ENCODE results near the gene REST. TPM values are rescaled to one million over a fixed set of nuclear protein-coding genes. Genes with fewer than 3 reads are reported as not detected.
"Not testable (repeated sequence)": the region's sequence is repeated elsewhere in the genome, so short reads cannot be mapped to it uniquely, and the experiment has no call there.

The REST gene
- polyA plus RNA-seq, 1 of the 3 experiments (the other 2 are of a cell fraction): 6.0 TPM

DNA sequence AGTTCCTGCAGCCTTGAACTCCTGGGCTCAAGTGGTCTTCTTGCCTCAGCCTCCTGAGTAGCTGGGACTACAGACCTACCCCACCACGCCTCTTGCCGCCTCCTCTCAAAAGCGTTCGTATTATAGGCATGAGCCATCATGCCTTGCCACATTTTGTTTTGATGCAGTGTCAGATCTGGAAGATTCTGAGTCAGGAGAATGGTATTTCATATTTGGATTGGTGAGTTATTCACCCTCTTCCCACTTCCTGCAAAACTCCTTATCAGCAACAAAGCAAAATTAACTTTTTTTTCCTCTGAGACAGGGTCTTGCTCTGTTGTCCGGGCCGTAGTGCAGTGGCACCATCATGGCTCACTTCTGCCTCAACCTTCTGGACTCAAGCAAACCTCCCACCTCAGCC lies 29.6 kb downstream of the REST start:
- no peak for DNase-seq
- H3K4me1 ChIP-seq (ENCODE audit: control insufficient read depth in 1 of 2, insufficient read depth in 2 of 2, low read depth in 1 of 2, low read length in 1 of 2): no peaks in the 10 kb centered on the region
- H3K27me3 ChIP-seq (ENCODE audit: insufficient read depth): no peaks in the 10 kb centered on the region
- ChIA-PET POLR2A (no interaction called here), CTCF (no interaction called here)
- peak; percentile 63; the same call in 1 of the 2 replicates for TF ChIP-seq FOSL2 (IDR thresholded peaks at IDR 0.05; ENCODE audit: borderline replicate concordance, low read depth)
- peak; percentile 63; the same call in 1 of the 2 replicates for TF ChIP-seq MAX (IDR thresholded peaks at IDR 0.05; ENCODE audit: low read depth)
- no peak for TF ChIP-seq USF1 (IDR thresholded peaks at IDR 0.05; ENCODE audit: borderline replicate concordance, low read depth)
- TF ChIP-seq PBX3 (IDR thresholded peaks at IDR 0.05): peak; percentile 35; the same call in 1 of the 2 replicates
- TF ChIP-seq POLR2AphosphoS5 (IDR thresholded peaks at IDR 0.05; ENCODE audit: low read depth, low read length): no peak
- peak; percentile 55; the same call in 1 of the 2 replicates for TF ChIP-seq JUND (IDR thresholded peaks at IDR 0.05)
- peak overlapping the region in 1 of 2 experiments; percentile 22; a peak in 2 of 4 replicates for H3K27ac ChIP-seq (ENCODE audit: low read depth in 2 of 2, low read length in 1 of 2)
- H3K9ac ChIP-seq: no peak overlapping the region
- peaks cover 19% of the 10 kb centered on the region for H4K20me1 ChIP-seq (ENCODE audit: insufficient read depth)
- H2AFZ ChIP-seq (ENCODE audit: low read depth): no peak overlapping the region
- no peaks in the 10 kb centered on the region for H3K9me2 ChIP-seq
- peaks cover 14% of the 10 kb centered on the region for H3F3A ChIP-seq (replicated peaks; ENCODE audit: insufficient read depth)
- peaks cover 46% of the 10 kb centered on the region for H3K79me2 ChIP-seq (ENCODE audit: insufficient read depth)
- H3K9me3 ChIP-seq: no peaks in the 10 kb centered on the region
- peaks cover 2 to 68% of the 10 kb centered on the region in 2 experiments for H3K36me3 ChIP-seq (replicated peaks in 1 of 2; ENCODE audit: control insufficient read depth in 1 of 2, insufficient read depth in 2 of 2, low read length in 1 of 2)
- WGBS (ENCODE audit: low lambda C conversion rate): 64% methylated on average over 6 of the region's 6 CpGs
- H3K4me2 ChIP-seq: no peak overlapping the region
- no peak overlapping the region for H3K4me3 ChIP-seq (ENCODE audit: low read depth in 2 of 2, low read length in 1 of 2)

DNA sequence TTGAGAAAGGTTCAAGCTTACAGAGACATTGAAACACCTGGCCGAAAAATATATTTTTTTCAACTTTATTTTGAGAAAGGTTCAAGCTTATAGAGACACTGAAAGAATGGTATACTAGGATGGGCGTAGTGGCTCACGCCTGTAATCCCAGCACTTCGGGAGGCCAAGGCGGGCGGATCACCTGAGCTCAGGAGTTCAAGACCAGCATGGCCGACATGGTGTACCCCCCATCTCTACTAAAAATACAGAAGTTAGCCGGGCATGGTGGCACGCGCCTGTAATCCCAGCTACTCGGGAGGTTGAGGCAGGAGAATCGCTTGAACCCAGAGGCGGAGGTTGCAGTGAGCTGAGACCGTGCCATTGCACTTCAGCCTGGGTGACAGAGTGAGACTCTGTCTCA lies 32.1 kb downstream of the REST start:
- H3K9me3 ChIP-seq; CTCF ChIA-PET; H3F3A ChIP-seq (replicated peaks; ENCODE audit: insufficient read depth); H3K27me3 ChIP-seq (ENCODE audit: insufficient read depth); H3K9ac ChIP-seq; POLR2A ChIA-PET; H3K4me3 ChIP-seq (ENCODE audit: low read depth in 2 of 2, low read length in 1 of 2); H3K4me2 ChIP-seq; H3K9me2 ChIP-seq; H2AFZ ChIP-seq (ENCODE audit: low read depth); H4K20me1 ChIP-seq (ENCODE audit: insufficient read depth); H3K4me1 ChIP-seq (ENCODE audit: control insufficient read depth in 1 of 2, insufficient read depth in 2 of 2, low read depth in 1 of 2, low read length in 1 of 2); H3K27ac ChIP-seq (ENCODE audit: low read depth in 2 of 2, low read length in 1 of 2); DNase-seq: not testable (repeated sequence)
- peaks cover 22% of the 10 kb centered on the region for H3K79me2 ChIP-seq (ENCODE audit: insufficient read depth)
- 95% methylated on average over 14 of the region's 14 CpGs for WGBS (ENCODE audit: low lambda C conversion rate)
- peaks cover 0 to 47% of the 10 kb centered on the region in 2 experiments for H3K36me3 ChIP-seq (replicated peaks in 1 of 2; ENCODE audit: control insufficient read depth in 1 of 2, insufficient read depth in 2 of 2, low read length in 1 of 2)

- H3K9ac ChIP-seq: no peak overlapping the region
- WGBS (ENCODE audit: low lambda C conversion rate): 94% methylated on average over 12 of the region's 12 CpGs
- CTCF ChIA-PET: no interaction called here
- no peaks in the 10 kb centered on the region for H3K4me1 ChIP-seq (ENCODE audit: control insufficient read depth in 1 of 2, insufficient read depth in 2 of 2, low read depth in 1 of 2, low read length in 1 of 2)
- H3K27ac ChIP-seq (ENCODE audit: low read depth in 2 of 2, low read length in 1 of 2): no peak overlapping the region
- TF ChIP-seq GATA2 (CRISPR knock-in tag; IDR thresholded peaks at IDR 0.05): no peak
- no peak for TF ChIP-seq SMC3 (IDR thresholded peaks at IDR 0.05; ENCODE audit: low read depth, low read length)
- no peak for TF ChIP-seq MEF2A (IDR thresholded peaks at IDR 0.05; ENCODE audit: borderline replicate concordance, low read depth)
- H3K27me3 ChIP-seq (ENCODE audit: insufficient read depth): no peaks in the 10 kb centered on the region
- no peak overlapping the region for H2AFZ ChIP-seq (ENCODE audit: low read depth)
- peaks cover 18% of the 10 kb centered on the region for H3K79me2 ChIP-seq (ENCODE audit: insufficient read depth)
- H3F3A ChIP-seq (replicated peaks; ENCODE audit: insufficient read depth): peaks cover 3% of the 10 kb centered on the region
- peaks cover 0 to 41% of the 10 kb centered on the region in 2 experiments for H3K36me3 ChIP-seq (replicated peaks in 1 of 2; ENCODE audit: control insufficient read depth in 1 of 2, insufficient read depth in 2 of 2, low read length in 1 of 2)
- no peak for DNase-seq
- no peak overlapping the region for H3K4me3 ChIP-seq (ENCODE audit: low read depth in 2 of 2, low read length in 1 of 2)
- no peak overlapping the region for H3K4me2 ChIP-seq
- no peaks in the 10 kb centered on the region for H4K20me1 ChIP-seq (ENCODE audit: insufficient read depth)
- H3K9me2 ChIP-seq: no peaks in the 10 kb centered on the region
- no peaks in the 10 kb centered on the region for H3K9me3 ChIP-seq
- POLR2A ChIA-PET: no interaction called here
Observed at GRCh38 chr4:56940403-56940802, 32.7 kb downstream of the REST start.
